HCT116 (cell line): Measurements from ENCODE around the gene CD99. TPM values are rescaled to one million over a fixed set of nuclear protein-coding genes. Genes with fewer than 3 reads are reported as not detected.

Source experiments
- ATAC-seq: fragments of 200-7000 bp; cut with Tn5 transposase; 2 replicates; pipeline ENCODE4 v1.9.1; 2020; ENCODE audit warnings: mild to moderate bottlenecking, moderate library complexity
- BruUV-seq: library from RNA; stranded (reverse); fragments of 400-500 nt; replicated peaks from 2 replicates; lab custom pipeline; 2021; lab: Mats Ljungman, UMichigan
- CTCF ChIA-PET: fragments of 300-600 bp; sonication (Branson Sonifier 250); formaldehyde crosslinking; loops from one replicate; lab custom pipeline; 2021; ENCODE audit warnings: antibody characterized with exemption; lab: Charles Lee
- POLR2A ChIA-PET: fragments of 300-600, 350-600 bp; sonication (Branson Sonifier 250); formaldehyde crosslinking; loops from one replicate; lab custom pipeline; 2021; ENCODE audit warnings: antibody characterized with exemption; lab: Charles Lee
- RAD21 ChIA-PET, 2 experiments: fragments of 300-600 bp; sonication (Branson Sonifier 250); formaldehyde crosslinking; loops; one replicate each; lab custom pipeline; 2023; ENCODE audit warnings: low total read pairs in 2 of 2; ENCODE audit not compliant: uncharacterized antibody in 2 of 2, unreplicated experiment in 2 of 2, low non-redundant PET in 1 of 2; lab: Charles Lee
- DNase-seq: peaks from one replicate; pipeline ENCODE4 v3.0.0-alpha.2; 2010; ENCODE audit warnings: low read depth, low spot score
- H2AFZ ChIP-seq: fragments of 200-600 bp; shearing (Covaris generic), sonication (generic); 2 replicates; pipeline ENCODE4 v1.6.1; 2017; ENCODE audit warnings: low read depth, mixed run types, mixed read lengths, antibody characterized with exemption, low read length; ENCODE audit not compliant: poor library complexity, severe bottlenecking
- H3K27ac ChIP-seq: 2 replicates; pipeline ENCODE4 v1.5.1; 2012; ENCODE audit warnings: low read depth, low read length
- H3K27me3 ChIP-seq: fragments of 200-600 bp; sonication (generic); 2 replicates; pipeline ENCODE4 v1.6.1; 2016; ENCODE audit warnings: mixed run types, low read length, mixed read lengths; ENCODE audit not compliant: insufficient read depth
- H3K36me3 ChIP-seq, 2 experiments: fragments of 200-500 bp in 1 of 2; fragments of 200-600 bp in 1 of 2; sonication (Bioruptor generic) in 1 of 2; sonication (generic) in 1 of 2; 2 replicates each; pipeline versions ENCODE4 v1.5.1 to v1.6.1; 2014 to 2016; ENCODE audit warnings: low read length in 2 of 2, inconsistent platforms in 1 of 2, mixed read lengths in 1 of 2, mixed run types in 1 of 2; ENCODE audit not compliant: insufficient read depth in 2 of 2, control insufficient read depth in 1 of 2
- H3K4me1 ChIP-seq, 2 experiments: fragments of 200-600 bp in 1 of 2; sonication (generic) in 1 of 2; 2 replicates each; pipeline versions ENCODE4 v1.5.1 to v1.6.1; 2012 to 2017; ENCODE audit warnings: low read length in 2 of 2, inconsistent platforms in 1 of 2, mild to moderate bottlenecking in 1 of 2, mixed read lengths in 1 of 2, mixed run types in 1 of 2, moderate library complexity in 1 of 2; ENCODE audit not compliant: insufficient read depth in 2 of 2, control insufficient read depth in 1 of 2
- H3K4me2 ChIP-seq: fragments of 200-600 bp; sonication (generic); 2 replicates; pipeline ENCODE4 v1.6.1; 2017; ENCODE audit warnings: mixed run types, low read length, mixed read lengths
- H3K4me3 ChIP-seq, 2 experiments: fragments of 200-600 bp in 1 of 2; sonication (generic) in 1 of 2; replicated peaks in 1 of 2; 2 replicates each; pipeline ENCODE4 v1.5.1; 2011 to 2016; ENCODE audit warnings: low read length in 2 of 2, control low read depth in 1 of 2, low read depth in 1 of 2, mild to moderate bottlenecking in 1 of 2, mixed read lengths in 1 of 2, mixed run types in 1 of 2
- H3K79me2 ChIP-seq: fragments of 200-600 bp; sonication (generic); 2 replicates; pipeline ENCODE4 v1.6.1; 2017; ENCODE audit warnings: mild to moderate bottlenecking, mixed run types, low read length, moderate library complexity, mixed read lengths; ENCODE audit not compliant: insufficient read depth
- H3K9ac ChIP-seq: fragments of 200-600 bp; sonication (generic); 2 replicates; pipeline ENCODE4 v1.6.1; 2016; ENCODE audit warnings: low read length, mixed read lengths
- H3K9me2 ChIP-seq: fragments of 200-600 bp; sonication (generic), shearing (Covaris generic); 2 replicates; pipeline ENCODE4 v1.6.1; 2017; ENCODE audit warnings: mixed run types, mild to moderate bottlenecking, moderate library complexity; ENCODE audit not compliant: insufficient read depth
- H3K9me3 ChIP-seq, 2 experiments: fragments of 200-500 bp in 1 of 2; fragments of 200-600 bp in 1 of 2; sonication (Bioruptor generic) in 1 of 2; sonication (generic) in 1 of 2; 2 replicates each; pipeline ENCODE4 v1.6.1; 2014 to 2017; ENCODE audit warnings: low read length in 2 of 2, mixed read lengths in 2 of 2, inconsistent platforms in 1 of 2, low read depth in 1 of 2, mild to moderate bottlenecking in 1 of 2, mixed run types in 1 of 2, moderate library complexity in 1 of 2; ENCODE audit not compliant: control insufficient read depth in 1 of 2, insufficient read depth in 1 of 2
- H4K20me1 ChIP-seq: fragments of 200-600 bp; sonication (generic), shearing (Covaris generic); 2 replicates; pipeline ENCODE4 v1.6.1; 2017; ENCODE audit warnings: mixed run types, mild to moderate bottlenecking, moderate library complexity; ENCODE audit not compliant: insufficient read depth
- CTCF ChIP-seq, 3 experiments: fragments of 200-600 bp in 1 of 3; sonication (generic) in 1 of 3; IDR thresholded peaks in 2 of 3; conservative IDR thresholded peaks in 1 of 3; 2 replicates each; pipeline ENCODE4 v1.5.1; 2012 to 2017; ENCODE audit warnings: low read depth in 2 of 3, low read length in 2 of 3, antibody characterized with exemption in 1 of 3, borderline replicate concordance in 1 of 3, control low read depth in 1 of 3, mild to moderate bottlenecking in 1 of 3, mixed read lengths in 1 of 3, mixed run types in 1 of 3, moderate library complexity in 1 of 3; ENCODE audit not compliant: insufficient read depth in 1 of 3
- ELF1 ChIP-seq: IDR thresholded peaks from 2 replicates; pipeline ENCODE4 v1.6.1; 2012; ENCODE audit warnings: low read depth, borderline replicate concordance
- EZH2 ChIP-seq: fragments of 200-600 bp; sonication (generic); IDR thresholded peaks from 2 replicates; pipeline ENCODE4 v1.6.1; 2017; ENCODE audit warnings: antibody characterized with exemption, mixed run types
- EZH2phosphoT487 ChIP-seq: fragments of 200-600 bp; IDR thresholded peaks from 2 replicates; pipeline ENCODE4 v1.6.1; 2018; ENCODE audit warnings: antibody characterized with exemption, borderline replicate concordance
- MAX ChIP-seq: IDR thresholded peaks from 2 replicates; pipeline ENCODE4 v1.6.1; 2012
- RAD21 ChIP-seq: IDR thresholded peaks from 2 replicates; pipeline ENCODE4 v1.6.1; 2012; ENCODE audit warnings: low read depth, mild to moderate bottlenecking
- SIN3A ChIP-seq: IDR thresholded peaks from 2 replicates; pipeline ENCODE4 v1.6.1; 2012; ENCODE audit warnings: low read depth
- TCF7L2 ChIP-seq: IDR thresholded peaks from 2 replicates; pipeline ENCODE4 v1.7.0; 2011; ENCODE audit warnings: borderline replicate concordance, inconsistent platforms; ENCODE audit not compliant: insufficient read depth, insufficient read length; ENCODE audit errors: extremely low read depth
- YY1 ChIP-seq: IDR thresholded peaks from 2 replicates; pipeline ENCODE4 v1.6.1; 2011; ENCODE audit warnings: low read length, low read depth, moderate library complexity, mild to moderate bottlenecking; ENCODE audit not compliant: insufficient replicate concordance; ENCODE audit errors: extremely low read depth
- ZFX ChIP-seq: fragments of 450-650 bp; IDR thresholded peaks from 2 replicates; pipeline ENCODE4 v1.6.1; 2017
- intact Hi-C: fragments of 100-400 bp; cut with micrococcal nuclease; formaldehyde crosslinking; loops from 2 replicates; pipeline ENCODE4 v1.10.0; 2022
- total RNA-seq: library from RNA; stranded (reverse); gene quantifications from one replicate; pipeline ENCODE4 v1.2.1, GENCODE V29; 2021; ENCODE audit not compliant: unreplicated experiment

Gene CD99
- total RNA-seq, 1 experiment from 2014 or later, result 59.6 TPM

- no peaks in the 10 kb centered on the region for H3K79me2 ChIP-seq
- no peak overlapping the region for H3K4me2 ChIP-seq
- BruUV-seq, result no TSS peak
- intact Hi-C loops, result no loop called here
- H3K27ac ChIP-seq, result no peak overlapping the region
- no peaks in the 10 kb centered on the region for H3K36me3 ChIP-seq
- CTCF ChIA-PET, result no interaction called here
- no peak for DNase-seq
- RAD21 ChIA-PET, result no interaction called here
- H3K4me3 ChIP-seq, result no peak overlapping the region
- TF ChIP-seq EZH2phosphoT487 (no peak), TCF7L2 (no peak), ZFX (no peak), CTCF (IDR thresholded peaks at IDR 0.05 in 2 of 3, conservative IDR thresholded peaks at IDR 0.05 in 1 of 3; ENCODE audit: borderline replicate concordance in 1 of 3, insufficient read depth in 1 of 3, low read depth in 2 of 3, low read length in 2 of 3) (no peak), YY1 (no peak), RAD21 (no peak), ELF1 (no peak), SIN3A (no peak), EZH2 (no peak), MAX (no peak)
- H3K9me2 ChIP-seq, result no peaks in the 10 kb centered on the region
- no peak for ATAC-seq
- POLR2A ChIA-PET, result no interaction called here
- no peaks in the 10 kb centered on the region for H3K4me1 ChIP-seq
- no peaks in the 10 kb centered on the region for H3K27me3 ChIP-seq
- no peaks in the 10 kb centered on the region for H4K20me1 ChIP-seq
- H3K9ac ChIP-seq, result no peak overlapping the region
- H2AFZ ChIP-seq, result no peak overlapping the region
- H3K9me3 ChIP-seq, result no peaks in the 10 kb centered on the region
These were observed 43.5 kb upstream of the CD99 start for GRCh38 chrX:2647627-2648026.
